KMS-11 (cell line): ENCODE data around the gene ARL16.

Experiments
- H2AFZ ChIP-seq: fragments of 200-600 bp; sonication (generic); 2 replicates; pipeline ENCODE4 v1.6.1; 2016; ENCODE audit warnings: antibody characterized with exemption, mixed run types, low read depth
- H3K27ac ChIP-seq: fragments of 200-600 bp; sonication (generic); 2 replicates; pipeline ENCODE4 v1.6.1; 2016; ENCODE audit warnings: mild to moderate bottlenecking, mixed run types
- H3K27me3 ChIP-seq: fragments of 200-600 bp; sonication (generic); 2 replicates; pipeline ENCODE4 v1.6.1; 2017; ENCODE audit warnings: mild to moderate bottlenecking, low read depth, mixed run types, moderate library complexity; ENCODE audit not compliant: insufficient read depth
- H3K36me3 ChIP-seq: fragments of 200-600 bp; sonication (generic); 2 replicates; pipeline ENCODE4 v1.6.1; 2017; ENCODE audit warnings: mild to moderate bottlenecking, mixed run types; ENCODE audit not compliant: insufficient read depth
- H3K4me1 ChIP-seq: fragments of 200-600 bp; sonication (generic); 2 replicates; pipeline ENCODE4 v1.6.1; 2016; ENCODE audit warnings: mild to moderate bottlenecking, low read depth, mixed run types; ENCODE audit not compliant: poor library complexity, severe bottlenecking
- H3K4me2 ChIP-seq: fragments of 200-600 bp; sonication (generic); 2 replicates; pipeline ENCODE4 v1.7.0; 2016; ENCODE audit warnings: mild to moderate bottlenecking, mixed run types
- H3K4me3 ChIP-seq: fragments of 200-600 bp; sonication (generic); IDR thresholded peaks from 2 replicates; pipeline ENCODE4 v1.6.1; 2017; ENCODE audit warnings: low read depth, low read length, mixed read lengths; ENCODE audit not compliant: insufficient read depth
- H3K79me2 ChIP-seq: fragments of 200-600 bp; sonication (generic); 2 replicates; pipeline ENCODE4 v1.6.1; 2016; ENCODE audit warnings: low read depth, mixed run types; ENCODE audit not compliant: insufficient read depth
- H3K9ac ChIP-seq: fragments of 200-600 bp; sonication (generic); 2 replicates; pipeline ENCODE4 v1.6.1; 2016; ENCODE audit warnings: mild to moderate bottlenecking, mixed run types
- H4K20me1 ChIP-seq: fragments of 200-600 bp; sonication (generic); 2 replicates; pipeline ENCODE4 v1.6.1; 2016; ENCODE audit warnings: mild to moderate bottlenecking, mixed run types; ENCODE audit not compliant: insufficient read depth
- TF ChIP-seq, protein P1 (sequence below): fragments of 200-600 bp; sonication (generic); conservative IDR thresholded peaks from 2 replicates; pipeline ENCODE4 v1.6.1; 2017; ENCODE audit warnings: low read depth, mild to moderate bottlenecking, antibody characterized with exemption, low read length, moderate library complexity, mixed read lengths

ARL16 gene, protein sequence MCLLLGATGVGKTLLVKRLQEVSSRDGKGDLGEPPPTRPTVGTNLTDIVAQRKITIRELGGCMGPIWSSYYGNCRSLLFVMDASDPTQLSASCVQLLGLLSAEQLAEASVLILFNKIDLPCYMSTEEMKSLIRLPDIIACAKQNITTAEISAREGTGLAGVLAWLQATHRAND

DNA sequence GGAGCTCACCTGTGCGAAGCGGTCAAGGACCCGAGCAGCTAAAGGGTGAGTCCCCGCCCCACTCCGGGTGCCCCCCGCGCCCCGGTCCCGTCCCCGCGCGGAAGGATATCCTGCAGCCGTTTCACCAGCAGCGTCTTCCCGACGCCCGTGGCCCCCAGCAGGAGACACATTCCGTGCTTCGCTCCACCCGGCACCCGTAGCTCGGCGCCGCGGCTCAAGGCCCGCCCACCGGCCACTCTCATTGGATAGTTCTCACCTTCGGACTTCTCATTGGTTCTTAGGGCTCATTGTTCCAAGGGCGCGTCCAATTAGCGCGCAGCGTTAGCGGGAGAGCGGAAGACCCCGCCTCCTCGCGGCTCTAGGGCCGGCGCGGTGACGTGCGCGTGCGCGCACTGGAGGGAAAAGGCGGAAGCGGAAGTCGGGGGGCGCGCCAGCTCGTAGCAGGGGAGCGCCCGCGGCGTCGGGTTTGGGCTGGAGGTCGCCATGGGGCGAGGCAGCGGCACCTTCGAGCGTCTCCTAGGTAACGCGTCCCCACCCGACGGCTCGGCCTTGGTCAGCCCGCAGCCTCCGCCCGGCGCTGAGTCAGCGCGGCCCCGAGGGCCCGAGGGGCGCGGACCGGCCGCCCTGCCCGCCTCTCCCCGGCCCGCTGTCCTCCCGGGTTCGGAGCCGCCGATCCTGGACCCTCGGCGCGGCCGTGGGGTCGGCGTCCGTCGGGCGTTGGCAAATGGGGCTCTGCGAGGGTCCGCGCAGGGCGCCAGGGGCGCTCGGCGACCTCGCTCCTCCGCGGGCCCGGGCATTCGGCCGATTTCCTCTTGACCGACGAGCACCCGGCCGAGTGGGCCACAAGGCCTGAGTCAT lies at the start of gene ARL16, which contains the start of gene HGS:
ARL16 (minus strand) TSS at position 214 of the 858 bp plus-strand sequence; CDS start at position 170, 44 bp downstream.
HGS (plus strand) TSS at position 428 of the 858 bp plus-strand sequence; CDS start at position 484, 56 bp downstream.
- Histone ChIP-seq H3K79me2 (peaks cover 55% of the 10 kb centered on the region), H3K4me2 (peak within 1 kb of the TSS; percentile 94), H3K36me3 (peaks cover 12% of the 10 kb centered on the region; the same call in 1 of the 2 replicates), H3K27ac (peak within 1 kb of the TSS; percentile 52; the same call in 1 of the 2 replicates), H3K4me1 (peaks cover 26% of the 10 kb centered on the region), H3K4me3 (peak within 1 kb of the TSS; percentile 3), H2AFZ (peak within 1 kb of the TSS; percentile 21; the same call in 1 of the 2 replicates), H3K9ac (peak within 1 kb of the TSS; percentile 85), H3K27me3 (no peaks in the 10 kb centered on the region), H4K20me1 (no peaks in the 10 kb centered on the region)
- TF ChIP-seq, protein P1, sequence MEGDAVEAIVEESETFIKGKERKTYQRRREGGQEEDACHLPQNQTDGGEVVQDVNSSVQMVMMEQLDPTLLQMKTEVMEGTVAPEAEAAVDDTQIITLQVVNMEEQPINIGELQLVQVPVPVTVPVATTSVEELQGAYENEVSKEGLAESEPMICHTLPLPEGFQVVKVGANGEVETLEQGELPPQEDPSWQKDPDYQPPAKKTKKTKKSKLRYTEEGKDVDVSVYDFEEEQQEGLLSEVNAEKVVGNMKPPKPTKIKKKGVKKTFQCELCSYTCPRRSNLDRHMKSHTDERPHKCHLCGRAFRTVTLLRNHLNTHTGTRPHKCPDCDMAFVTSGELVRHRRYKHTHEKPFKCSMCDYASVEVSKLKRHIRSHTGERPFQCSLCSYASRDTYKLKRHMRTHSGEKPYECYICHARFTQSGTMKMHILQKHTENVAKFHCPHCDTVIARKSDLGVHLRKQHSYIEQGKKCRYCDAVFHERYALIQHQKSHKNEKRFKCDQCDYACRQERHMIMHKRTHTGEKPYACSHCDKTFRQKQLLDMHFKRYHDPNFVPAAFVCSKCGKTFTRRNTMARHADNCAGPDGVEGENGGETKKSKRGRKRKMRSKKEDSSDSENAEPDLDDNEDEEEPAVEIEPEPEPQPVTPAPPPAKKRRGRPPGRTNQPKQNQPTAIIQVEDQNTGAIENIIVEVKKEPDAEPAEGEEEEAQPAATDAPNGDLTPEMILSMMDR = no peak

DNA sequence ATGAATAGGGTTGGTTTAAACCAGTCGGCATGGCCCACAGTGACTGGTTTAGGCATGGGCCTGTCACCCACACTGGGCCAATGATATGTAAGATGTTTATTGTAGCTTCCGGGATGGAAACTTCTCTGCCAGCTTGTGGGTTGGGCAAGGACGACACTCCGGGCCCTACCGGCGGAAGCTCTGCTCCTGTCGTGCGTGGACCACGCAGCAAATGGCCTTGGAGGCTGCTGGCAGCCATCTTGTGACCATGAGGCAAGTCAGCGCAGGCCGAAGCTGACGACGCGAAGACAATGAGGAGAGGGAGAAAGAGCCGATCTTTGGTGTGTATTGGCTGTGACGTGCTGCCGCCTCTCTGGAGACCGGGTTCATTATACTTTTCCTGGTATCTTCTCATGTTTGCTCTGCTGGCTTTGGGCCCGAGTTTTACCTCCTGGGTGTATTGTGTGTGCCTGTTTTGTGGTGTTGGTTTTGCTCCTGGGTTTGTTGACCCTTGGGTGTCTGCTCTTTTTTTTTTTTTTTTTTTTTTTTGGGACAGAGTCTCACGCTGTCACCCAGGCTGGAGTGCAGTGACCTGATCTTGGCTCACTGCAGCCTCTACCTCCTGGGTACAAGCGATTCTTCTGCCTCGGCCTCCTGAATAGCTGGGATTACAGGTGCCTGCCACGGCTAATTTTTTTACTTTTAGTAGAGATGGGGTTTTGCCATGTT lies 43.9 kb upstream of the ARL16 start:
- TF ChIP-seq, protein P1 = no peak
- Histone ChIP-seq H3K9ac (no peak overlapping the region), H3K79me2 (no peaks in the 10 kb centered on the region), H3K4me2 (no peak overlapping the region), H4K20me1 (no peaks in the 10 kb centered on the region), H3K27me3 (no peaks in the 10 kb centered on the region; the same call in 1 of the 2 replicates), H3K4me1 (peaks cover 35% of the 10 kb centered on the region), H3K27ac (no peak overlapping the region), H3K4me3 (no peak overlapping the region), H3K36me3 (no peaks in the 10 kb centered on the region), H2AFZ (no peak overlapping the region)

DNA sequence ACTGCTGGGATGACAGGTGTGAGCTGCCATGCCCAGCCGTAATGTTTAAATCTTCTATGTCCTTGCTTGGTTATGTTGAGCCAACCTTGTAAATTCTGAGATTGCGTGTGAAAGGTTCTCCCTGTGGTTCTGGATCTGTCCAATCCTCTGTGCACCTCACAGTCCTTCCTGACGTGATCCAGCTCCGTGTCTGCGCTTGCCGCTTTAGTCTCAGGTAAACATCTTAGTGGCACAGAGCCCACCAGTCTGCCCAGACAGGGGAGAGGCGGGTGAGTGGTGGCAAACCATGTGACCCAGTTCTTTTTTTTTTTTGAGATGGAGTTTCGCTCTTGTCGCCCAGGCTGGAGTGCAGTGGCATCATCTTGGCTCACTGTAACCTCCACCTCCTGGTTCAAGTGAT lies 42.4 kb upstream of the ARL16 start:
- no peaks in the 10 kb centered on the region for H3K79me2 ChIP-seq
- H4K20me1 ChIP-seq = no peaks in the 10 kb centered on the region
- H3K4me3 ChIP-seq = no peak overlapping the region
- H3K4me1 ChIP-seq = peaks cover 31% of the 10 kb centered on the region
- H2AFZ ChIP-seq = no peak overlapping the region
- no peaks in the 10 kb centered on the region for H3K36me3 ChIP-seq
- no peaks in the 10 kb centered on the region; the same call in 1 of the 2 replicates for H3K27me3 ChIP-seq
- TF ChIP-seq, protein P1 = no peak
- H3K4me2 ChIP-seq = no peak overlapping the region
- no peak overlapping the region for H3K27ac ChIP-seq
- no peak overlapping the region for H3K9ac ChIP-seq

DNA sequence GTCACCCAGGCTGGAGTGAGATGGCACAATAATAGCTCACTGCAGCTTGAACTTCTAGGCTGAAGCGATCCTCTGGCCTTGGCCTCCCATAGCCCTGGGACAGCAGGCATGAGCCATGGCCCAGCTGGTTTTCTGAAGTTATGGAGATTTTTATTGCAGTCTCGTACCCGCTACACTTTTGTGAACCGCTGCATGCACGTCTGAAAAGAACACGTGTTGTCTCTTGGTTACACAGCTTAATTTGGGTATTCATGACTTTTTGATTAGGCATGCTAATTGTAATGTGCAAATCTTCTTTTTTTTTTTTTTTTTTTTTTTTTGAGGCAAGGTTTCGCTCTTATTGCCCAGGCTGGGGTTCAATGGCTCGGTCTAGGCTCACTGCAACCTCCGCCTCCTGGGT lies 41.8 kb upstream of the ARL16 start:
- Histone ChIP-seq H3K27me3 (no peaks in the 10 kb centered on the region; the same call in 1 of the 2 replicates), H3K4me1 (peaks cover 25% of the 10 kb centered on the region), H3K79me2 (no peaks in the 10 kb centered on the region), H3K4me2 (no peak overlapping the region), H3K9ac (no peak overlapping the region), H3K36me3 (no peaks in the 10 kb centered on the region), H3K27ac (no peak overlapping the region), H3K4me3 (no peak overlapping the region), H4K20me1 (no peaks in the 10 kb centered on the region), H2AFZ (no peak overlapping the region)
- TF ChIP-seq, protein P1 = no peak
